ENCODE data around the gene H1-8. TPM values are rescaled to one million over a fixed set of nuclear protein-coding genes. Genes with fewer than 3 reads are reported as not detected.

Gene H1-8
- total RNA-seq, 4 donors from 2014 or later: not detected

GRCh38 chr3:129505341-129505740 lies 37.6 kb upstream of the H1-8 start:
- no peak for TF ChIP-seq POLR2AphosphoS5 (IDR thresholded peaks at IDR 0.05)
- no peak for TF ChIP-seq POLR2A (IDR thresholded peaks at IDR 0.05)
- TF ChIP-seq, protein P1, sequence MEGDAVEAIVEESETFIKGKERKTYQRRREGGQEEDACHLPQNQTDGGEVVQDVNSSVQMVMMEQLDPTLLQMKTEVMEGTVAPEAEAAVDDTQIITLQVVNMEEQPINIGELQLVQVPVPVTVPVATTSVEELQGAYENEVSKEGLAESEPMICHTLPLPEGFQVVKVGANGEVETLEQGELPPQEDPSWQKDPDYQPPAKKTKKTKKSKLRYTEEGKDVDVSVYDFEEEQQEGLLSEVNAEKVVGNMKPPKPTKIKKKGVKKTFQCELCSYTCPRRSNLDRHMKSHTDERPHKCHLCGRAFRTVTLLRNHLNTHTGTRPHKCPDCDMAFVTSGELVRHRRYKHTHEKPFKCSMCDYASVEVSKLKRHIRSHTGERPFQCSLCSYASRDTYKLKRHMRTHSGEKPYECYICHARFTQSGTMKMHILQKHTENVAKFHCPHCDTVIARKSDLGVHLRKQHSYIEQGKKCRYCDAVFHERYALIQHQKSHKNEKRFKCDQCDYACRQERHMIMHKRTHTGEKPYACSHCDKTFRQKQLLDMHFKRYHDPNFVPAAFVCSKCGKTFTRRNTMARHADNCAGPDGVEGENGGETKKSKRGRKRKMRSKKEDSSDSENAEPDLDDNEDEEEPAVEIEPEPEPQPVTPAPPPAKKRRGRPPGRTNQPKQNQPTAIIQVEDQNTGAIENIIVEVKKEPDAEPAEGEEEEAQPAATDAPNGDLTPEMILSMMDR (IDR thresholded peaks at IDR 0.05): no peak
- no peak for TF ChIP-seq EP300 (IDR thresholded peaks at IDR 0.05)
- Histone ChIP-seq H3K27me3 (no peaks in the 10 kb centered on the region), H3K4me1 (peaks cover 3% of the 10 kb centered on the region), H3K27ac (no peak overlapping the region), H3K4me3 (no peak overlapping the region), H3K36me3 (peaks cover 54% of the 10 kb centered on the region), H3K9me3 (no peaks in the 10 kb centered on the region)
- 65% methylated on average over 6 of the region's 6 CpGs for WGBS
- DNase-seq (ENCODE audit: low spot score in 2 of 2): no peak

DNA sequence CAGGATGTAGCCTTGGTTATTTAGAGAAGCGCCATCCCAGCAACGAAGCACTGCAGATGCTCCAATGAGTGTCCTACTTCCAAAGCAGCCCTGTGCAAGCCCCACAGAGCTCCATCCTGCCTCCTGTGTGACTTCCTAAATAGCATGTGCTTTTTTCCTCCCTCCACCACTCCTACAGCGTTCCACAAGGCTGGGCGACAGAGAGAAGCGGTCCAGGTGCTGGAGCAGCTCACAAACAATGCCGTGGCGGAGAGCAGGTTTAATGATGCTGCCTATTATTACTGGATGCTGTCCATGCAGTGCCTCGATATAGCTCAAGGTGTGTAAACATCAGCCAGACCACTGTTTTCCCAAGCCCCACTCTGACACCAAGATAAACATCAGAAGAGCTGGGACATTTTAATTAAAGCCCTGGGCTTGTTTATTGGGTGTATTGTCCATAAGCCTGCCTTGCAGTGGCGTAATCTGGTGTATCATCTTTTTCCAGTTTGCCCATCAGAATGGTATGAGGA lies 36.7 kb upstream of the H1-8 start:
- no peaks in the 10 kb centered on the region for H3K4me1 ChIP-seq
- no peaks in the 10 kb centered on the region for H3K9me3 ChIP-seq
- 90% methylated on average over 9 of the region's 9 CpGs for WGBS
- H3K4me3 ChIP-seq: no peak overlapping the region
- no peak for DNase-seq (ENCODE audit: low spot score in 2 of 2)
- H3K27me3 ChIP-seq: no peaks in the 10 kb centered on the region
- H3K36me3 ChIP-seq: peaks cover 49% of the 10 kb centered on the region
- TF ChIP-seq POLR2A (IDR thresholded peaks at IDR 0.05) (no peak), EP300 (IDR thresholded peaks at IDR 0.05) (no peak)
- no peak overlapping the region for H3K27ac ChIP-seq

GRCh38 chr3:129507181-129507831 lies 35.7 kb upstream of the H1-8 start:
- Histone ChIP-seq H3K27me3 (no peaks in the 10 kb centered on the region), H3K9me3 (no peaks in the 10 kb centered on the region), H3K27ac (no peak overlapping the region), H3K36me3 (peaks cover 57% of the 10 kb centered on the region), H3K4me3 (no peak overlapping the region), H3K4me1 (no peaks in the 10 kb centered on the region)
- TF ChIP-seq POLR2A (IDR thresholded peaks at IDR 0.05): no peak
- TF ChIP-seq, protein P1 (IDR thresholded peaks at IDR 0.05): no peak
- no peak for TF ChIP-seq EP300 (IDR thresholded peaks at IDR 0.05)
- TF ChIP-seq POLR2AphosphoS5 (IDR thresholded peaks at IDR 0.05): no peak
- no peak for DNase-seq (ENCODE audit: low spot score in 2 of 2)
- 69% methylated on average over 6 of the region's 9 CpGs for WGBS

GRCh38 chr3:129512595-129512994 lies 30.4 kb upstream of the H1-8 start:
- Histone ChIP-seq H3K27me3 (no peaks in the 10 kb centered on the region), H3K4me1 (no peaks in the 10 kb centered on the region), H3K9me3 (no peaks in the 10 kb centered on the region), H3K4me3 (no peak overlapping the region), H3K27ac (no peak overlapping the region), H3K36me3 (peaks cover 67% of the 10 kb centered on the region)
- TF ChIP-seq EP300 (IDR thresholded peaks at IDR 0.05): no peak
- TF ChIP-seq, protein P1 (IDR thresholded peaks at IDR 0.05): no peak
- TF ChIP-seq POLR2A (IDR thresholded peaks at IDR 0.05): no peak
- TF ChIP-seq POLR2AphosphoS5 (IDR thresholded peaks at IDR 0.05): no peak
- no peak for DNase-seq (ENCODE audit: low spot score in 2 of 2)

- DNase-seq (ENCODE audit: low spot score in 2 of 2): no peak
- H3K27me3 ChIP-seq: no peaks in the 10 kb centered on the region
- TF ChIP-seq POLR2A (IDR thresholded peaks at IDR 0.05) (no peak), POLR2AphosphoS5 (IDR thresholded peaks at IDR 0.05) (no peak), EP300 (IDR thresholded peaks at IDR 0.05) (no peak)
- TF ChIP-seq, protein P1 (IDR thresholded peaks at IDR 0.05): no peak
- H3K4me1 ChIP-seq: no peaks in the 10 kb centered on the region
- H3K36me3 ChIP-seq: peaks cover 78% of the 10 kb centered on the region
- no peaks in the 10 kb centered on the region for H3K9me3 ChIP-seq
- WGBS: 89% methylated on average over 8 of the region's 8 CpGs
- H3K4me3 ChIP-seq: no peak overlapping the region
- H3K27ac ChIP-seq: no peak overlapping the region
These were observed 29.3 kb upstream of the H1-8 start for GRCh38 chr3:129513705-129514104.
